ENCODE results near the gene AGPAT3.

The AGPAT3 gene

GRCh38 chr21:43971201-43971991, 106.4 kb downstream of the AGPAT3 start:
- DNase-seq (ENCODE audit: insufficient read length, low spot score) (no peak), FAIRE-seq (no peak)

GRCh38 chr21:43971992-43972255, 106.9 kb downstream of the AGPAT3 start:
- DNase-seq (ENCODE audit: insufficient read length, low spot score), result no peak
- FAIRE-seq, result no peak

GRCh38 chr21:43972850-43973633, 108.0 kb downstream of the AGPAT3 start:
- no peak for FAIRE-seq
- DNase-seq (ENCODE audit: insufficient read length, low spot score), result no peak

GRCh38 chr21:43973634-43973955, 108.6 kb downstream of the AGPAT3 start:
- DNase-seq (ENCODE audit: insufficient read length, low spot score), result no peak
- FAIRE-seq, result no peak

- no peak for DNase-seq (ENCODE audit: insufficient read length, low spot score)
- FAIRE-seq, result peak; percentile 97
These were observed 109.9 kb downstream of the AGPAT3 start for GRCh38 chr21:43974791-43975468.

- DNase-seq (ENCODE audit: insufficient read length, low spot score), result peak; percentile 87
- FAIRE-seq, result no peak
These were observed 110.6 kb downstream of the AGPAT3 start for GRCh38 chr21:43975469-43976098.

- FAIRE-seq, result no peak
- DNase-seq (ENCODE audit: insufficient read length, low spot score), result no peak
These were observed 111.6 kb downstream of the AGPAT3 start for GRCh38 chr21:43976661-43977060.

GRCh38 chr21:43978060-43978459, 113.0 kb downstream of the AGPAT3 start:
- FAIRE-seq, result no peak

GRCh38 chr21:43979654-43980053, 114.6 kb downstream of the AGPAT3 start:
- FAIRE-seq (no peak), DNase-seq (ENCODE audit: insufficient read length, low spot score) (no peak)

More at GRCh38 chr21:43978060-43978459, 113.0 kb downstream of the AGPAT3 start:
- no peak for DNase-seq (ENCODE audit: insufficient read length, low spot score)

- FAIRE-seq, result no peak
- DNase-seq (ENCODE audit: insufficient read length, low spot score), result no peak
These were observed 116.3 kb downstream of the AGPAT3 start for GRCh38 chr21:43981151-43981870.

- FAIRE-seq (no peak), DNase-seq (ENCODE audit: insufficient read length, low spot score) (no peak)
These were observed 116.8 kb downstream of the AGPAT3 start for GRCh38 chr21:43981871-43982210.

- DNase-seq (ENCODE audit: insufficient read length, low spot score), result no peak
- no peak for FAIRE-seq
These were observed 117.6 kb downstream of the AGPAT3 start for GRCh38 chr21:43982489-43983078.

GRCh38 chr21:43983390-43983789, 118.4 kb downstream of the AGPAT3 start:
- FAIRE-seq (no peak), DNase-seq (ENCODE audit: insufficient read length, low spot score) (no peak)

GRCh38 chr21:43983860-43984420, 118.9 kb downstream of the AGPAT3 start:
- FAIRE-seq (no peak), DNase-seq (ENCODE audit: insufficient read length, low spot score) (no peak)

- FAIRE-seq (no peak), DNase-seq (ENCODE audit: insufficient read length, low spot score) (no peak)
These were observed 120.1 kb downstream of the AGPAT3 start for GRCh38 chr21:43984905-43985689.

GRCh38 chr21:43985690-43986251, 120.7 kb downstream of the AGPAT3 start:
- no peak for FAIRE-seq

GRCh38 chr21:43986544-43987451, 121.8 kb downstream of the AGPAT3 start:
- FAIRE-seq, result no peak
- no peak for DNase-seq (ENCODE audit: insufficient read length, low spot score)

More at GRCh38 chr21:43985690-43986251, 120.7 kb downstream of the AGPAT3 start:
- no peak for DNase-seq (ENCODE audit: insufficient read length, low spot score)

- FAIRE-seq, result no peak
- DNase-seq (ENCODE audit: insufficient read length, low spot score), result no peak
These were observed 122.5 kb downstream of the AGPAT3 start for GRCh38 chr21:43987509-43987908.

Measured in HTR-8/SVneo (cell line).